GM19239 (cell line): Measurements from ENCODE around the gene AP2A1.
"Not testable (repeated sequence)": the region's sequence is repeated elsewhere in the genome, so short reads cannot be mapped to it uniquely, and the experiment has no call there.

Experiments used
- DNase-seq: peaks from one replicate; pipeline ENCODE4 v3.0.0; 2011; ENCODE audit warnings: low spot score; ENCODE audit not compliant: insufficient read length
- FAIRE-seq: peaks from 2 replicates; lab custom pipeline; 2011; peaks lifted over from hg19 to GRCh38; lab: Jason Lieb, UNC

Gene AP2A1

GRCh38 chr19:49809160-49809940, 42.5 kb downstream of the AP2A1 start:
- DNase-seq: no peak
- FAIRE-seq: no peak

GRCh38 chr19:49809941-49810389, 43.2 kb downstream of the AP2A1 start:
- DNase-seq: no peak
- no peak for FAIRE-seq

- DNase-seq (no peak), FAIRE-seq (no peak)
Measured at GRCh38 chr19:49811328-49811727, 44.5 kb downstream of the AP2A1 start.

- FAIRE-seq: no peak
- no peak for DNase-seq
Measured at GRCh38 chr19:49812452-49812996, 45.7 kb downstream of the AP2A1 start.

GRCh38 chr19:49812997-49813861, 46.4 kb downstream of the AP2A1 start, which contains the start of gene FUZ:
FUZ (minus strand) TSS chr19:49813292; CDS start chr19:49813106, 186 bp downstream.
- peak; percentile 97 for FAIRE-seq
- peak; percentile 80 for DNase-seq

- DNase-seq (no peak), FAIRE-seq (no peak)
Measured at GRCh38 chr19:49814010-49814409, 47.2 kb downstream of the AP2A1 start.

- DNase-seq (no peak), FAIRE-seq (no peak)
Measured at GRCh38 chr19:49816590-49816989, 49.8 kb downstream of the AP2A1 start.

GRCh38 chr19:49817964-49818648, 51.3 kb downstream of the AP2A1 start, which contains the start of gene MED25:
MED25 (plus strand) TSS chr19:49818289; CDS start chr19:49818342, 53 bp downstream.
- FAIRE-seq (peak; percentile 92), DNase-seq (peak; percentile 81)

GRCh38 chr19:49818649-49819370, 52.0 kb downstream of the AP2A1 start:
- FAIRE-seq (no peak), DNase-seq (no peak)

- not testable (repeated sequence) for FAIRE-seq, DNase-seq
Measured at GRCh38 chr19:49819452-49820115, 52.8 kb downstream of the AP2A1 start.

GRCh38 chr19:49820125-49820524, 53.3 kb downstream of the AP2A1 start:
- no peak for DNase-seq
- FAIRE-seq: no peak

GRCh38 chr19:49823472-49823871, 56.7 kb downstream of the AP2A1 start:
- no peak for FAIRE-seq
- DNase-seq: no peak

GRCh38 chr19:49824662-49825061, 57.9 kb downstream of the AP2A1 start:
- DNase-seq: no peak
- no peak for FAIRE-seq

- FAIRE-seq (no peak), DNase-seq (no peak)
Measured at GRCh38 chr19:49827034-49827433, 60.2 kb downstream of the AP2A1 start.

GRCh38 chr19:49829200-49829599, 62.4 kb downstream of the AP2A1 start:
- no peak for FAIRE-seq
- DNase-seq: no peak

GRCh38 chr19:49829721-49830120, 62.9 kb downstream of the AP2A1 start:
- FAIRE-seq: no peak
- DNase-seq: no peak

GRCh38 chr19:49830766-49831165, 64.0 kb downstream of the AP2A1 start:
- no peak for FAIRE-seq
- DNase-seq: no peak

GRCh38 chr19:49831592-49831991, 64.8 kb downstream of the AP2A1 start:
- no peak for FAIRE-seq

GRCh38 chr19:49832556-49832955, 65.8 kb downstream of the AP2A1 start:
- no peak for FAIRE-seq
- no peak for DNase-seq

More at GRCh38 chr19:49831592-49831991, 64.8 kb downstream of the AP2A1 start:
- DNase-seq: no peak
